Fibroblast of the aortic adventitia (primary cell): ENCODE data around the gene HSPA1B. TPM values are rescaled to one million over a fixed set of nuclear protein-coding genes. Genes with fewer than 3 reads are reported as not detected.
"Not testable (repeated sequence)": the region's sequence is repeated elsewhere in the genome, so short reads cannot be mapped to it uniquely, and the experiment has no call there.

Experiments
- DNase-seq: peaks from one replicate; pipeline ENCODE4 v3.0.0-alpha.2; 2010; ENCODE audit warnings: low read depth
- H3K4me3 ChIP-seq: 2 replicates; pipeline ENCODE4 v1.5.1; 2011; ENCODE audit warnings: low read depth, mild to moderate bottlenecking, control low read depth, low read length, moderate library complexity
- CTCF ChIP-seq: IDR thresholded peaks from 2 replicates; pipeline ENCODE4 v1.5.1; 2011; ENCODE audit warnings: mild to moderate bottlenecking, low read length, control low read depth, inconsistent platforms; ENCODE audit not compliant: insufficient read depth
- total RNA-seq: library from RNA; depleted of rRNA; stranded (reverse); fragments of >200 nt; gene quantifications from 2 replicates; pipeline ENCODE4 v1.2.3, GENCODE V29; 2012; ENCODE audit warnings: low replicate concordance

Gene HSPA1B
- total RNA-seq, 1 donor = 112 TPM

DNA sequence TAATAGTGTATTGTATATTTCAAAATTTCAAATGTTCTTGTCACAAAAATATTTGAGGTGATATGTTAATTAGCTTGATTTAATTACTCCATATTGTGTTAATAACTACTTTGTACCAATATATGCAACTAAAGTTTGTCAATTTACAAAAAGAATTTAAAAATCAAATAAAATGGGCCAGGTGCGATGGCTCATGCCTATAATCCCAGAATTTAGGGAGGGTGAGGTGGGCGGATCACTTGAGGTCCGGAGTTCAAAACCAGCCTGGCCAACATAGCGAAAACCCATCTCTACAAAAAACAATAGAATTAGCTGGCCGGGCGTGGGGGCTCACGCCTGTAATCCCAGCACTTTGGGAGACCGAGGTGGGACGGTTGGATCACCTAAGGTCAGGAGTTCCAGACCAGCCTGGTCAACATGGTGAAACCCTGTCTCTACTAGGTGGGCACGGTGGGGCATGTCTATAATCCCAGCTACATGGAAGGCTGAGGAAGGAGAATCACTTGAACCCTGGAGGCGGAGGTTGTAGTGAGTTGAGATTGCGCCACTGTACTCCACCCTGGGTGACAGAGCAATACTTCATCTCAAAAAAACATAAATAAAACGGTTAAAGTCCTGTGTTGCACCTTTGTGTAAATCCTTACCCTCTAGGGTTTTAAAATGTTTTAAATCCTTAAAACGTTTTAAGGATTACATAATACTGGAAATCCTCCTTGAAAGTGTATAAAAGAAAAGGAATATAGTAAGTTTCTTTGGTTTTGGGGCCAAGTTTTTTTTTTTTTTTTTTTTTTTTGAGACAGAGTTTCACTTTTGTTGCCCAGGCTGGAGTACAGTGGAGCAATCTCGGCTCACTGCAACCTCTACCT lies 4.0 kb downstream of the HSPA1B start:
- DNase-seq = peak; percentile 27
- TF ChIP-seq CTCF = no peak
- H3K4me3 ChIP-seq = peak overlapping the region; percentile 85

- DNase-seq = peak; percentile 86
- peak overlapping the region; percentile 96 for H3K4me3 ChIP-seq
- TF ChIP-seq CTCF = no peak
Measured at GRCh38 chr6:31834367-31835250, 7.1 kb downstream of the HSPA1B start.

GRCh38 chr6:31836047-31836473 lies 8.5 kb downstream of the HSPA1B start:
- DNase-seq = no peak
- TF ChIP-seq CTCF = no peak
- H3K4me3 ChIP-seq = peak overlapping the region; percentile 96

DNA sequence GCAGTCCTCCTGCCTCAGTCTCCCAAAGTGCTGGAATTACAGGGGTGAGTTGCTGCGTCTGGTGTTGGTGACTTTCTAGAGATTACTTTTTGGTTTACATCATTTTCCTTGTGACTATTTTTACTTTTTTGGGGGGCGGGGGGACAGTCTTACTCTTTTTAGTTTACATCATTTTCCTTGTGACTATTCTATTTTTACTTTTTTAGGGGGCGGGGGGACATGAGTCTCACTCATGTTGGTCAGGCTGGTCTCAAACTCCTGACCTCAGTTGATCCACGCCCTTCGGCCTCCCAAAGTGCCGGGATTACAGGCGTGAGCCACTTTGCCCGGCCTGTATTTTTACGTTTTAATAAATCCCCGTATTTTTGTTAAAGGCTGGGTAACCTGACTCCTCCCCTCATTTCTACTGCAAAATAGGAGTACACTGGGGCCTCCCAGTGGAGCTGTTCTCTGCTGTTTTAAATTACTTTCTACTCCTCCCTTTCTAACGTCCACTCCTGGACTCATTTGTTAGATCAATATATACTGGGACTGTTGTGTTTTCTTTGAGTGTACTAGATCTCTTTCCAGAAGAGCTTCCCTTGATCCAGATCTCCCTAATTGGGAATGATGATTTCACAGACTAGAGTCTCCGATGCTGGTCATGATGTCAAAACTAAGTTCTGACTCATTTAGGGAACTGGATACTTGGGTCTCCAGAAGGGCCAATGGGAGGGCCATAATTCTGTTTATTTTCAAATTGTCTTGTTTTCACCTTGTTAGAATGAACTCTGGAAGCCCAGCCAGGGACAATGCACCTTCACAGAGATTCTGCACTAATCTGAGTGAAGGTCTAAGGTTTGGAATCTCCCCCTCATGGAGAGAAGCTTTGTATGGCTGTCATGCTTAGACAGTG lies 9.2 kb downstream of the HSPA1B start:
- TF ChIP-seq CTCF = peak; percentile 14
- DNase-seq = peak; percentile 61
- peak overlapping the region; percentile 96 for H3K4me3 ChIP-seq

DNA sequence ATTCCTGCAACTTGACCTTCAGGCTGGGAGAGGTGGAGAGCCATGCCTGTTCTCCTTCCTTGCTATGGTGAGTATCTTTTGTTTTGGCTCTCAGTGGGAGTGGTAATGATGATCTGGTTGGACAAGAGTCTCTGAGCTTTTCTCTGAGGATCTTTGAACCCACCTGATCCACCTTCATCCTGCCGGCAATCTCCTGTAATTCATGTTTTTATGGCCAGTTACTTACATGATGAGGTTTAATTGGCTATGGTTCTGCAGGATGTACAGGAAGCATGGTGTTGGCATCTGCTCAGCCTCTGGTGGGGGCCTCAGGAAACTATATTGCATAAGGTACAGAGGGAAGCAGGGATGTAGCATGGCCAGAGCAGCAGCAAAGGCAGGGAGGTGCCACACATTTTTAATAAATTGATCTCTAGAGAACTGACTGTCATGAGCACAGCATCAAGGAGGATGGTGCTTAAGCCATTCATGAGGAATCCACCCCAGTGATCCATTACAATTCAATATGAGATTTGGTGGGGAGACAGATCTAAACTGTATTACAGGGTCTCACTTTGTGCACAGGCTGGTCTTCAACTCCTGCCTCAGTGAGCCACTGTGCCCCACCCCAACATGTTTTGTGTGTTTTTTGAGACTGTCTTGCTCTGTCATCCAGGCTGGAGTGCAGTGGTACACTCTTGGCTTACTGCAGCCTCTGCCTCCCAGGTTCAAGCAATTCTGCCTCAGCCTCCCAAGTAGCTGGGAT lies 10.0 kb downstream of the HSPA1B start:
- no peak for DNase-seq
- TF ChIP-seq CTCF = no peak
- peak overlapping the region; percentile 96 for H3K4me3 ChIP-seq

DNA sequence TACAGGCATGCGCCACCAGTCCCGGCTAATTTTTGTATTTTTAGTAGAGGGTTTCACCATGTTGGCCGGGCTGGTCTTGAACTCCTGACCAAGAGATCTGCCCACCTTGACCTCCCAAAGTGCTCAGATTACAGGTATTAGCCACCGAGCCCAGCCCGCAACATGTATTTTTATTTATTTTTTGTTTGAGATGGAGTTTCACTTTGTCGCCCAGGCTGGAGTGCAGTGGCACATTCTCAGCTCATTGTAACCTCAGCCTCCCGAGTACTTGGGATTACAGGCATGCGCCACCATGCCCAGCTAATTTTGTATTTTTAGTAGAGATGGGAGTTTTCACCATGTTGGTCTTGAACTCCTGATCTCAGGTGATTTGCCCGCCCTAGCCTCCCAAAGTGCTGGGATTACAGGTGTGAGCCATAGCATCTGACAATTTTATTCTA lies 10.6 kb downstream of the HSPA1B start:
- DNase-seq = not testable (repeated sequence)
- H3K4me3 ChIP-seq = peak overlapping the region; percentile 96
